NT2/D1 (cell line): ENCODE results near the gene SLC25A33.

ENCODE experiments used
- SUZ12 ChIP-seq: IDR thresholded peaks from 2 replicates; pipeline ENCODE4 v1.6.1; 2011; ENCODE audit not compliant: insufficient read length, insufficient read depth; ENCODE audit errors: extremely low read depth
- YY1 ChIP-seq: IDR thresholded peaks from 2 replicates; pipeline ENCODE4 v1.6.1; 2011; ENCODE audit not compliant: insufficient read length, insufficient read depth
- ZNF274 ChIP-seq: IDR thresholded peaks from 2 replicates; pipeline ENCODE4 v1.6.1; 2011; ENCODE audit warnings: mild to moderate bottlenecking, low read depth, low read length

- TF ChIP-seq YY1 (no peak), ZNF274 (no peak), SUZ12 (no peak)
Measured at GRCh38 chr1:9558271-9558945, 19.1 kb downstream of the SLC25A33 start.
